Tibial nerve (tissue), 3 donors: Measurements from ENCODE around the gene ST3GAL4.

ENCODE experiments used
- POLR2A ChIP-seq, 2 donors: fragments of 450-650 bp; IDR thresholded peaks; one replicate each; pipeline ENCODE4 v1.6.1; 2017; ENCODE audit warnings: antibody characterized with exemption in 2 of 2, mild to moderate bottlenecking in 2 of 2, moderate library complexity in 2 of 2
- TF ChIP-seq, protein P1 (sequence below), 5 experiments: fragments of 200-600 bp in 3 of 5; fragments of 450-650 bp in 2 of 5; sonication (generic) in 3 of 5; IDR thresholded peaks; one replicate each; pipeline ENCODE4 v1.5.1; 2016 to 2019; ENCODE audit warnings: antibody characterized with exemption in 5 of 5, mild to moderate bottlenecking in 3 of 5, moderate library complexity in 2 of 5

DNA sequence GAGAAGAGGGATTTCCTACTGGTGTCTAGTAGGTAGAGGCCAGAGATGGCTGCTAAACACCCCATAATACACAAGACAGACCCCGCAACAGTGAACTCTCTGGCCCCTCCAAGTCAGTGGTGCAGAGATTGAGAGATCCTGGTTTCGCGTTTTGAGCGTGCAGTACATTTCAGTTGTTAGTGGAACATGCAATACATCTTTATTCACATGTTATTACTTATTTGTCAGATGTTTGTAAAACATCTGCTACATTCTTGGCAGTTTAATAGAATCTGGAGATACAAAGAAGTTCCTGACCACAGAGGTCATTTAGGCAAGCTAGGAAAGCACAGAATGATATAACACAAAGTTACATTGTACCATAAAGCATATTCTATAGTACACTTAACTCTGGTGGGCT lies 41.5 kb downstream of the ST3GAL4 start:
- TF ChIP-seq, protein P1, sequence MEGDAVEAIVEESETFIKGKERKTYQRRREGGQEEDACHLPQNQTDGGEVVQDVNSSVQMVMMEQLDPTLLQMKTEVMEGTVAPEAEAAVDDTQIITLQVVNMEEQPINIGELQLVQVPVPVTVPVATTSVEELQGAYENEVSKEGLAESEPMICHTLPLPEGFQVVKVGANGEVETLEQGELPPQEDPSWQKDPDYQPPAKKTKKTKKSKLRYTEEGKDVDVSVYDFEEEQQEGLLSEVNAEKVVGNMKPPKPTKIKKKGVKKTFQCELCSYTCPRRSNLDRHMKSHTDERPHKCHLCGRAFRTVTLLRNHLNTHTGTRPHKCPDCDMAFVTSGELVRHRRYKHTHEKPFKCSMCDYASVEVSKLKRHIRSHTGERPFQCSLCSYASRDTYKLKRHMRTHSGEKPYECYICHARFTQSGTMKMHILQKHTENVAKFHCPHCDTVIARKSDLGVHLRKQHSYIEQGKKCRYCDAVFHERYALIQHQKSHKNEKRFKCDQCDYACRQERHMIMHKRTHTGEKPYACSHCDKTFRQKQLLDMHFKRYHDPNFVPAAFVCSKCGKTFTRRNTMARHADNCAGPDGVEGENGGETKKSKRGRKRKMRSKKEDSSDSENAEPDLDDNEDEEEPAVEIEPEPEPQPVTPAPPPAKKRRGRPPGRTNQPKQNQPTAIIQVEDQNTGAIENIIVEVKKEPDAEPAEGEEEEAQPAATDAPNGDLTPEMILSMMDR (IDR thresholded peaks at IDR 0.05): no peak
- TF ChIP-seq POLR2A (IDR thresholded peaks at IDR 0.05): no peak
